ENCODE data around the gene RCN1. TPM values are rescaled to one million over a fixed set of nuclear protein-coding genes. Genes with fewer than 3 reads are reported as not detected.

Gene RCN1
- total RNA-seq, 4 donors from 2014 or later, result 40.0 to 65.1 (median 55.9) TPM

DNA sequence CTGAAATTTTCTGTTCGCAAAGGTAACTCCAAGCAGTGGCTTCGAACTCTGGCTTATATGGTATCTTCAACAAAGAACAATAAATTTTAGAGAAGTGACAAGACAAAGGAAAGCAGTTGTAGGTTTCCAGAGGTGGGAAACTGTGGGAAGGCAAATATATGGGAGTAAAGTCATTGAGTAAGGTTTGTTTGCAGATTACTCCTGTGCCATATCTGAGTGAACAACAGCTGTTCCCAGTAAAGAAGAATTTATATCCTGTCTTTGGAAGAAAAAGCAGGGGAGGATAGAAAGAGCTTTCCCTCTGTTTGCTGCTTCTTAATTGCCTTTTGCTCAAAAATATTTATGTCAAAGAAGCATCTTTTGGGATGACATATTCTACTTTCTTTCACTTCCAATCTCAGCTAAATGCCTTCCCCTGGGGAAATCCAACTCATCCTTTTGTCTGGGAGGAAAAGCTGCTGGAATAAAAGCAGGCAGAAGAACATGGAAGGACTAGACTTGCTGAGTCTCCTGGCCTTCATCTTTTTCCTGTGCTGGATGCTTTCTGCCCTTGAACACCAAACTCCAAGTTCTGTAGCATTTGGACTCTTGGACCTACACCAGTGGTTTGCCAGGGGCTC lies 10.4 kb upstream of the RCN1 start:
- no peak overlapping the region for H3K4me3 ChIP-seq
- no peaks in the 10 kb centered on the region for H3K4me1 ChIP-seq
- no peaks in the 10 kb centered on the region for H3K27me3 ChIP-seq
- H3K9me3 ChIP-seq, result no peaks in the 10 kb centered on the region
- DNase-seq (ENCODE audit: low spot score in 2 of 2), result no peak
- 83 to 91% methylated on average over 2 of the region's 2 CpGs for WGBS, 2 donors
- no peak overlapping the region for H3K27ac ChIP-seq
- TF ChIP-seq, protein P1, sequence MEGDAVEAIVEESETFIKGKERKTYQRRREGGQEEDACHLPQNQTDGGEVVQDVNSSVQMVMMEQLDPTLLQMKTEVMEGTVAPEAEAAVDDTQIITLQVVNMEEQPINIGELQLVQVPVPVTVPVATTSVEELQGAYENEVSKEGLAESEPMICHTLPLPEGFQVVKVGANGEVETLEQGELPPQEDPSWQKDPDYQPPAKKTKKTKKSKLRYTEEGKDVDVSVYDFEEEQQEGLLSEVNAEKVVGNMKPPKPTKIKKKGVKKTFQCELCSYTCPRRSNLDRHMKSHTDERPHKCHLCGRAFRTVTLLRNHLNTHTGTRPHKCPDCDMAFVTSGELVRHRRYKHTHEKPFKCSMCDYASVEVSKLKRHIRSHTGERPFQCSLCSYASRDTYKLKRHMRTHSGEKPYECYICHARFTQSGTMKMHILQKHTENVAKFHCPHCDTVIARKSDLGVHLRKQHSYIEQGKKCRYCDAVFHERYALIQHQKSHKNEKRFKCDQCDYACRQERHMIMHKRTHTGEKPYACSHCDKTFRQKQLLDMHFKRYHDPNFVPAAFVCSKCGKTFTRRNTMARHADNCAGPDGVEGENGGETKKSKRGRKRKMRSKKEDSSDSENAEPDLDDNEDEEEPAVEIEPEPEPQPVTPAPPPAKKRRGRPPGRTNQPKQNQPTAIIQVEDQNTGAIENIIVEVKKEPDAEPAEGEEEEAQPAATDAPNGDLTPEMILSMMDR (IDR thresholded peaks at IDR 0.05), result no peak
- no peak for TF ChIP-seq POLR2A (IDR thresholded peaks at IDR 0.05)
- TF ChIP-seq EP300 (IDR thresholded peaks at IDR 0.05), result no peak
- no peaks in the 10 kb centered on the region for H3K36me3 ChIP-seq

DNA sequence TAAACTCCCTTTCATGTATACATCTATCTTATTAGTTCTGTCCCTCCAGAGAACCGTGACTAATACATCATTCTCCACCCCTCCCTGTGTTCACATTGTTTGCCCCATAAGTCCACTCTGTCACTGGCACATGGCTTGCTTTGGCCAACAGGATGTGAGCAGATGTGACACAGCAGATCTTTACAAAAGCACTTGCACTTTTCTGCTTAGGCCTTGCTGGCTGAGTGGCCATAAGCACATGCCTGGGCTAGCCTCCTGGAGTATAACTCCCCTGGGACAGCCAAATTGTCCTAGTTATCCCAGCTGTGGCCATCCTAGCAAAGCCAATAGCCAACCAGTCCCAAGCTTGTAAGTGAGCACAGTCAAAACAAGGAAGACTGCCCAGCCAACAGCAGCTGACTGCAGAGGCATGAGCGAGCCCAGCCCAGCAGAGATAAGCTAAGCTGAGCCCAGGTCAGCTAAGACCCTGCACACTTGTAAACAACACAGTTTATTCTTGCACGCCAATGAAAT lies 9.7 kb upstream of the RCN1 start:
- H3K36me3 ChIP-seq, result no peaks in the 10 kb centered on the region
- no peaks in the 10 kb centered on the region for H3K4me1 ChIP-seq
- DNase-seq (ENCODE audit: low spot score in 2 of 2), result no peak
- H3K4me3 ChIP-seq, result no peak overlapping the region
- WGBS, 2 donors, result 70 to 80% methylated on average over 3 of the region's 3 CpGs
- no peaks in the 10 kb centered on the region for H3K27me3 ChIP-seq
- no peak overlapping the region for H3K27ac ChIP-seq
- no peaks in the 10 kb centered on the region for H3K9me3 ChIP-seq
- TF ChIP-seq POLR2A (IDR thresholded peaks at IDR 0.05), result no peak
- TF ChIP-seq, protein P1 (IDR thresholded peaks at IDR 0.05), result no peak
- TF ChIP-seq EP300 (IDR thresholded peaks at IDR 0.05), result no peak

DNA sequence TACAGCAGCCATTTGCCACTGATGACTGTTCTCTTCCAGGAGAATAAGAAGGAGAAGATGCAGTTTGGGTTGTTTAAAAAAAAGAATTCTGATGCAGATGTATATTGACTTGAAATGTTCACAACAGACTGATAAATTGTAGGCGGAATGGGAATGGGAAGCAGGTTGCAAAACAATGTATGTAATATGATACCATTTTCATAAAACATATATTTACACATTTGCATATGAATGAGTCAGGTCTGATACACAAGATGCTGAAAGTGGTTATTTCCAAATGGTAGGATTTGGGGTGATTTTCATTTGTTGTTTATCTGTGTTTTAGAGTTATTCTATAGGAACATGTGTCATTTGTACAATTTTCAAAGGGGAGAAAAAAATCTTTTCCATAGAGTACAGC lies 9.0 kb upstream of the RCN1 start:
- Histone ChIP-seq H3K9me3 (no peaks in the 10 kb centered on the region), H3K27ac (no peak overlapping the region), H3K4me1 (no peaks in the 10 kb centered on the region), H3K4me3 (no peak overlapping the region), H3K36me3 (no peaks in the 10 kb centered on the region), H3K27me3 (no peaks in the 10 kb centered on the region)
- 87 to 91% methylated on average over 1 of the region's 1 CpG for WGBS, 2 donors
- DNase-seq (ENCODE audit: low spot score in 2 of 2), result no peak
- no peak for TF ChIP-seq EP300 (IDR thresholded peaks at IDR 0.05)
- no peak for TF ChIP-seq POLR2A (IDR thresholded peaks at IDR 0.05)
- TF ChIP-seq, protein P1 (IDR thresholded peaks at IDR 0.05), result no peak

DNA sequence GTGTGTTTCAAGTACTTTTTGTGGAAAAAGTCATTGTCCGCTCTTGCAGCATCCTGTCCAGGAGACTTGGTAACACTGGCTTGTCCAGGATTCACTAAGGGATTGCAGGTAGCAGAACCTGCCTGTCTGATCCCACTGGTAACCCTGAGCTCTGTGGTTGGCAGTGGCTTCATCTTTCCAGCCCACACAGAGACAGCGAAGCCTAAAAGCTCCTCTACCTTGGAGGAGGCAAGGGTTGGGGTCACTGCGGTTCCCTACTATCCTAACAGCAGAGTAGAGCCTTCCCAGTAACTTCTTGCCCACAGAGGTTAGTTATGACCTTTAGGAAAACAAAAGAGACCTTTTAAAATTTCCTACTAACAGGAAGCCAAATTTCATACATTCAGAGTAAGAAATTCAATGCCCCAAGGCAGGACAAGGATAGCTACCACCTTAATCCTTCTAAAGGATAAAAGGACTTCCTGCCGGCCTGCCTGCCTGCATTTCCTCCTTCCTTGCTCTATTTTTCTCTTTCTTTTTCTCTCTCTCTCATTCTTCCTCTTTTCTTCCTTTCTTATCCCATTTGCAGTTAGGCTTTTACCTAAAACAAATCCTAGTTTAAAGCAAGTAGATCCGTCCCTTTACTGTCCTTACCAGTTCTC lies 8.4 kb upstream of the RCN1 start:
- TF ChIP-seq, protein P1 (IDR thresholded peaks at IDR 0.05), result no peak
- no peak for TF ChIP-seq EP300 (IDR thresholded peaks at IDR 0.05)
- TF ChIP-seq POLR2A (IDR thresholded peaks at IDR 0.05), result no peak
- DNase-seq (ENCODE audit: low spot score in 2 of 2), result no peak
- no peaks in the 10 kb centered on the region for H3K9me3 ChIP-seq
- 68 to 71% methylated on average over 5 of the region's 5 CpGs for WGBS, 2 donors
- no peaks in the 10 kb centered on the region for H3K36me3 ChIP-seq
- H3K27me3 ChIP-seq, result no peaks in the 10 kb centered on the region
- H3K4me1 ChIP-seq, result peaks cover 0 to 1% (median 0%) of the 10 kb centered on the region in 4 donors
- H3K27ac ChIP-seq, result no peak overlapping the region
- no peak overlapping the region for H3K4me3 ChIP-seq

DNA sequence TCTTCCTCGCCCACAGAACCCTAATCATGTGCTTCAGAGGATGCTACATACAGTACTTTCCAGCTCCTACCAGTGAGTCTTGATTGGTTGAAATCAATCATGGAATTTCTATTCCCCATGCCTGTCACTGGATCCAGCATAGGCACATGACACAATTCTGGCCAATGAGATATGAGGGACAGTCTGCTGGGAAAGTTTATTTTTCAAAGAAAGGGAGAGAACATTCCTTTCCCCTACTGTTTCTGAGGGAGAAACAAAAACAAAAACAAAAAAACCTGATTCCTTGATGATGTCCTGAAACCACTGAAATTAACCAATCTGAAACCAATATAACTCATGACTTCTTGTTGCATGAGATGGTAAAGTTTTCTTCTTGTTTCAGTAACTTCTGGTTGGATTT lies 3.3 kb upstream of the RCN1 start:
- H3K27ac ChIP-seq, result peak overlapping the region in 1 of 4 donors; percentile 20
- no peak overlapping the region for H3K4me3 ChIP-seq
- no peaks in the 10 kb centered on the region for H3K9me3 ChIP-seq
- WGBS, 2 donors, result 88 to 91% methylated on average over 1 of the region's 1 CpG
- TF ChIP-seq EP300 (IDR thresholded peaks at IDR 0.05) (no peak), POLR2A (IDR thresholded peaks at IDR 0.05) (no peak)
- TF ChIP-seq, protein P1 (IDR thresholded peaks at IDR 0.05), result no peak
- H3K36me3 ChIP-seq, result no peaks in the 10 kb centered on the region
- peaks cover 0 to 36% (median 8%) of the 10 kb centered on the region in 4 donors for H3K4me1 ChIP-seq
- no peak for DNase-seq (ENCODE audit: low spot score in 2 of 2)
- H3K27me3 ChIP-seq, result no peaks in the 10 kb centered on the region

Data from tibial nerve (tissue), 4 donors.